A673 (cell line): Measurements from ENCODE around the gene DNASE1L3. TPM values are rescaled to one million over a fixed set of nuclear protein-coding genes. Genes with fewer than 3 reads are reported as not detected.
"Not testable (repeated sequence)": the region's sequence is repeated elsewhere in the genome, so short reads cannot be mapped to it uniquely, and the experiment has no call there.

Experiments used
- BruUV-seq: library from RNA; stranded (reverse); fragments of 400-500 nt; replicated peaks from 2 replicates; lab custom pipeline; 2021; lab: Mats Ljungman, UMichigan
- CTCF ChIA-PET: fragments of 300-600 bp; sonication (Branson Sonifier 250); formaldehyde crosslinking; loops from one replicate; lab custom pipeline; 2022; ENCODE audit warnings: antibody characterized with exemption; lab: Charles Lee
- POLR2A ChIA-PET: fragments of 300-600 bp; sonication (Branson Sonifier 250); formaldehyde crosslinking; loops from one replicate; lab custom pipeline; 2022; ENCODE audit warnings: antibody characterized with exemption; ENCODE audit not compliant: low non-redundant PET; lab: Charles Lee
- DNase-seq: peaks from one replicate; pipeline ENCODE4 v3.0.0-alpha.2; 2015; ENCODE audit warnings: low spot score
- H3K27ac ChIP-seq: fragments of 200-600 bp; sonication (generic); 2 replicates; pipeline ENCODE4 v1.5.1; 2016; ENCODE audit warnings: mixed run types, low read depth, mild to moderate bottlenecking, mixed read lengths, antibody characterized with exemption, low read length; ENCODE audit not compliant: poor library complexity, severe bottlenecking
- H3K27me3 ChIP-seq: fragments of 200-600 bp; sonication (generic); replicated peaks from 2 replicates; pipeline ENCODE4 v1.6.1; 2017; ENCODE audit warnings: mixed run types, low read depth, mild to moderate bottlenecking, mixed read lengths, antibody characterized with exemption, low read length; ENCODE audit not compliant: insufficient read depth, poor library complexity
- H3K36me3 ChIP-seq: fragments of 200-600 bp; sonication (generic); 2 replicates; pipeline ENCODE4 v1.6.1; 2016; ENCODE audit warnings: mixed run types, mild to moderate bottlenecking, mixed read lengths, antibody characterized with exemption, low read length; ENCODE audit not compliant: insufficient read depth, poor library complexity, severe bottlenecking
- H3K4me1 ChIP-seq: fragments of 200-600 bp; sonication (generic); 2 replicates; pipeline ENCODE4 v1.6.1; 2017; ENCODE audit warnings: mixed run types, mild to moderate bottlenecking, mixed read lengths, antibody characterized with exemption, low read length; ENCODE audit not compliant: insufficient read depth, poor library complexity, severe bottlenecking
- H3K4me3 ChIP-seq: fragments of 200-600 bp; sonication (generic); 2 replicates; pipeline ENCODE4 v1.5.1; 2016; ENCODE audit warnings: low read depth, mixed run types, mild to moderate bottlenecking, mixed read lengths, low read length; ENCODE audit not compliant: poor library complexity, severe bottlenecking
- H3K9me3 ChIP-seq: fragments of 200-600 bp; sonication (generic); 2 replicates; pipeline ENCODE4 v1.6.1; 2016; ENCODE audit warnings: mixed run types, low read depth, mild to moderate bottlenecking, mixed read lengths, antibody characterized with exemption, low read length; ENCODE audit not compliant: poor library complexity, severe bottlenecking
- CTCF ChIP-seq: fragments of 300-800, 200-600 bp; sonication (generic); conservative IDR thresholded peaks from 2 replicates; pipeline ENCODE4 v1.5.1; 2017; ENCODE audit warnings: low read depth, mild to moderate bottlenecking, antibody characterized with exemption, low read length, moderate library complexity, mixed read lengths
- EZH2 ChIP-seq: fragments of 200-600 bp; sonication (generic); IDR thresholded peaks from 2 replicates; pipeline ENCODE4 v1.6.1; 2017; ENCODE audit warnings: borderline replicate concordance, low read depth, mild to moderate bottlenecking, mixed read lengths, antibody characterized with exemption, low read length; ENCODE audit not compliant: poor library complexity, severe bottlenecking
- intact Hi-C: fragments of 100-400 bp; cut with micrococcal nuclease; formaldehyde crosslinking; loops from one replicate; pipeline ENCODE4 v1.10.0; 2022; ENCODE audit not compliant: unreplicated experiment
- total RNA-seq: library from RNA; stranded (reverse); gene quantifications from 2 replicates; pipeline ENCODE4 v1.2.3, GENCODE V29; 2021

The DNASE1L3 gene
- total RNA-seq, 1 experiment from 2014 or later = not detected

- H3K4me3 ChIP-seq = no peak overlapping the region
- ChIA-PET POLR2A (interaction anchor here (0.7 kb wide), 1 partner anchor 43 kb away, joined by 16 read pairs; no protein-coding TSS in a partner anchor), CTCF (interaction anchor here (0.9 kb wide), 1 partner anchor 14 kb away, joined by 4 read pairs; no protein-coding TSS in a partner anchor)
- no peaks in the 10 kb centered on the region for H3K9me3 ChIP-seq
- H3K36me3 ChIP-seq = no peaks in the 10 kb centered on the region
- BruUV-seq = no TSS peak
- H3K27me3 ChIP-seq = no peaks in the 10 kb centered on the region
- intact Hi-C loops = no loop called here
- peak; percentile 92 for DNase-seq
- TF ChIP-seq CTCF (no peak), EZH2 (no peak)
- peak overlapping the region; percentile 98 for H3K27ac ChIP-seq
- peaks cover 55% of the 10 kb centered on the region for H3K4me1 ChIP-seq
Measured at GRCh38 chr3:58230876-58231552, 20.2 kb upstream of the DNASE1L3 start.

- POLR2A ChIA-PET = interaction anchor here (0.7 kb wide), 1 partner anchor 1069 kb away, joined by 3 read pairs; no protein-coding TSS in a partner anchor
- H3K36me3 ChIP-seq, CTCF ChIA-PET, DNase-seq, H3K27me3 ChIP-seq, H3K4me3 ChIP-seq, BruUV-seq, intact Hi-C loops, H3K9me3 ChIP-seq: not testable (repeated sequence)
- peak overlapping the region; percentile 63 for H3K27ac ChIP-seq
- peaks cover 28% of the 10 kb centered on the region for H3K4me1 ChIP-seq
Measured at GRCh38 chr3:58227933-58228332, 17.2 kb upstream of the DNASE1L3 start.

- H3K4me3 ChIP-seq = no peak overlapping the region
- no peaks in the 10 kb centered on the region for H3K9me3 ChIP-seq
- TF ChIP-seq EZH2 (no peak), CTCF (no peak)
- H3K27me3 ChIP-seq = no peaks in the 10 kb centered on the region
- POLR2A ChIA-PET = no interaction called here
- no peak for DNase-seq
- intact Hi-C loops = no loop called here
- no TSS peak for BruUV-seq
- H3K4me1 ChIP-seq = no peaks in the 10 kb centered on the region
- H3K27ac ChIP-seq = no peak overlapping the region
- H3K36me3 ChIP-seq = no peaks in the 10 kb centered on the region
- CTCF ChIA-PET = interaction anchor here (0.5 kb wide), 1 partner anchor 344 kb away, joined by 3 read pairs; no protein-coding TSS in a partner anchor
Measured at GRCh38 chr3:58223855-58224254, 13.1 kb upstream of the DNASE1L3 start.
